LHCN-M2 (cell line): ENCODE results near the gene TMEM165. TPM values are rescaled to one million over a fixed set of nuclear protein-coding genes. Genes with fewer than 3 reads are reported as not detected.

Experiments
- DNase-seq: peaks from one replicate; pipeline ENCODE4 v3.0.0-alpha.2; 2012; ENCODE audit warnings: low read depth
- total RNA-seq: library from RNA; depleted of rRNA; stranded (reverse); fragments of >200 nt; gene quantifications from 2 replicates; pipeline ENCODE4 v1.2.3, GENCODE V29; 2014

Gene TMEM165
- total RNA-seq, 1 experiment from 2014 or later: 176 TPM

DNA sequence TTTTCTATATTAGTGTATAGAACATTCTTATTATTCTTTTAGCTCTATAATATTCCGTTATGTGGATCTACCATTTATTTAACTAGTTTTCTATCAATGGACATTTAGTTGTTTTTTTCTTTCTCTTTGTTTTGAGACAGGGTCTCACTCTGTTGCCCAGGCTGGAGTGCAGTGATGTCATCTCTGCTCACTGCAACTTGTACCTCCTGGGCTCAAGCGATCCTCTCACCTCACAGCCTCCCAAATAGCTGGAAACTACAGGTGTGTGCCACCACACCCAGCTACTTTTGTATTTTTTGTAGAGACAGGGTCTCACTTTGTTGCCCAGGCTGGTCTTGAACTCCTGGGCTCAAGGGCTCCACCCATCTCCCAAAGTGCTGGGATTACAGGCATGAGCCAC, 10.8 kb downstream of the TMEM165 start:
- no peak for DNase-seq

DNA sequence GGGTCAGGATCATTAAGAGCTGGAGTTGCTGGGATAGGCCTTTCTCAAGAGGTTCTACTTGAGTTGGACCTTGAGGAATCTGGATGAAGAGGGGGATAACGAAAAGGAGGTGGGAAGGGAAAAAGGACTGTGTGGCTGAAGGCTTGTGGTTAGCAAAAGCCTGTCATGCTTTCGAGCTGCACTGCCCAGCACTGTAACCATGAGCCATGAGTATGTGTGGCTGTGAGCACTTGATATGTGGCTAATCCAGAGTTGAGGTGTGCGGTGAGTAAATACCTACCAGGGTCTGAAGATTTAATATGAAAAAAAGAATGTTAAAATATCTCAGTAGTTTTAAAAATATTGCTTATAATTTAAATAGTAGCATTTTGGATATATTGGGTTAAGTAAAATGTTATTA, 11.4 kb downstream of the TMEM165 start:
- peak; percentile 9 for DNase-seq

DNA sequence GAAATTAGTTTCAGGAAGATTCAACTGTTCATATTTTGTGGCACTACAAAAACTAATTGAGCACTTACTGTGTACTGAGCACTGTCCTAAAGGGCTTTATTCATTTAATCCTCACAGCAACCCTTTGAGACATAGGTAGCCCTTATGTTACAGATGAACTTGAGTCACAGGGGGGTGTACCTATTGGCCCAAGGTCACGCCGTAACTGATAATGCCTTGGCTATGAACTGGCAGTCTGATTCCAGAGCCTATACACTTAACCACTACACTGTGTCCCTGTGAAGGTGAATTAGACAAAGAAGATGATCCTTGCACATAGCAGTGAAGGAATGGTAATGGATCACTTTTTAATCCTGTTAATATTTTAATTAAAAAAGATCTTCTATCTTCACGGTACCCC, 12.0 kb downstream of the TMEM165 start:
- DNase-seq: no peak

DNA sequence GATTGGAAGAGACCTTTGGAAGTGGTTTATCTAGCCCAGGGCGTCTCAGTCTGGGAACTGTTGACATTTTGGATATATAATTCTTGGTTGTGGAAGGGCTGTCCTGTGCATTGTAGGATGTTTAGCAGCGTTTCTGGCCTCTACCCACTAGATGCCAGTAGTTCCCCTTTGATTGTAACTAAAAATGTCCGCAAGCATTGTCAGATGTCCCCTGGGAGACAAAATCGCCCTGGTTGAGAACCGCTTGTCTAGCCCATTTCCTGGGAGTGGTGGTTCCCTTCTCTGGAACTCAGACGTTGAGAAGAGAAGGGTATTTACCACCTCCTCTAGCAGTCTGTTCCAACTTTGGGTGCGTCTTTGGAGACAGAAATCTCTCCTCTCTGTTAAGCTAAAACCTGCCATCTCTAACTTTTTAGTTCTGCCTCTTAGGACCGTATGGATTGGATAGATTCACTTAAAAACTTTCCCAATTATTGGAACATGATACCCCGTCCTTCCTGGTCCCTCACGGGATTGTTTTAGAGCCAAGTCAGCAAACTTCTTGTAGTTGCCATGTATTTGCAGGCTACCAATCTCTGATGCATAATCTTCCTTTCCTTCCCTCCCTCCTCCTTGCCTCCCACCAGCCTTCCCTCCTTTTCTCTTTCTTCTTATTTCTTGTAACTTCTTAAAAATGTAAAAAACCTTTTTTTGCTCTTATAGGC, 13.9 kb downstream of the TMEM165 start:
- DNase-seq: peak; percentile 86

DNA sequence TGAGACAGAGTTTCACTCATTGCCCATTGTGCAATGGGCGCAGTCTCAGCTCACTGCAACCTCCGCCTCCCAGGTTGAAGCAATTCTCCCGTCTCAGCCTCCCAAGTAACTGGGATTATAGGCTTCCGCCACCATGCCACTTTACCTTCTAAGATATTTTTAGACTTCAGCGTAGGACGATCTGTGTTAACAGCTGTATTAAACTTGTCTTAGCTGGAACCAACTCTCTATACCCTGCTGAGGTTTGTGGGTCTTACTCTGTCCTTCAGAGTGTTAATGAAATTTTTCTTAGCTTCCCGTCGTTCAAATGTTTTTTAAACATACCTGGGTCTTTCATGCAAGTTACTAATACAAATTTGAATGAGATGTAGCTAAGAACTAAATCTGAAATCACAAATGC, 14.7 kb downstream of the TMEM165 start:
- DNase-seq: no peak

DNA sequence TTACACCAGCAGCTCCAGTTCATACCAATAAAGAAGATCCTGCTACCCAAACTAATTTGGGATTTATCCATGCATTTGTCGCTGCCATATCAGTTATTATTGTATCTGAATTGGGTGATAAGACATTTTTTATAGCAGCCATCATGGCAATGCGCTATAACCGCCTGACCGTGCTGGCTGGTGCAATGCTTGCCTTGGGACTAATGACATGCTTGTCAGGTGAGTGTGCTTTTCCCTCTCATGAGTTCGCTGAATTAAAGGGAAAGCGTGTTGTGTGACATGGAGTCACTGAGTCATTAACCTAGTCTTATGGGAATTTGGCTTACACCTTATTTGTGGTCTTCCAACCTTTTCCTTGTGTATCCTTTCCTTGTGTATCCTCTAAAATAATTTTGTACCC, 15.9 kb downstream of the TMEM165 start:
- peak; percentile 9 for DNase-seq

DNA sequence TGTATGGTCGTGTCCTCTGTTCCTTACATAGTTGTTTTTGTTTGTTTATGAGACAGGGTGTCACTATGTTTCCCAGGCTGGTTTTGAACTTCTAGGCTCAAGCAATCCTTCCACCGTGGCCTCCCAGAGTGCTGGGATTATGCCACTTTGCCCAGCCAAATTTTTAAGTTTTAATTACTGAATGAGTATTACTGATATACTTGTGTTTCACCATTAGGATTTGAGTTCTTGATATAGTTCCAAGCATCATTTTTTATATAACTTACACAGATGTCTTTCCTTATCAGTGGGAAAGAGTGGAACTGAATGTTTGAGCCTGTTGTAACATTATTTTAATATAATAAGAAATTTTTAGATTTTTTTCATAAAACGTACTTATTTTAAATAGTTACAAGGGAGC, 20.4 kb downstream of the TMEM165 start:
- no peak for DNase-seq

DNA sequence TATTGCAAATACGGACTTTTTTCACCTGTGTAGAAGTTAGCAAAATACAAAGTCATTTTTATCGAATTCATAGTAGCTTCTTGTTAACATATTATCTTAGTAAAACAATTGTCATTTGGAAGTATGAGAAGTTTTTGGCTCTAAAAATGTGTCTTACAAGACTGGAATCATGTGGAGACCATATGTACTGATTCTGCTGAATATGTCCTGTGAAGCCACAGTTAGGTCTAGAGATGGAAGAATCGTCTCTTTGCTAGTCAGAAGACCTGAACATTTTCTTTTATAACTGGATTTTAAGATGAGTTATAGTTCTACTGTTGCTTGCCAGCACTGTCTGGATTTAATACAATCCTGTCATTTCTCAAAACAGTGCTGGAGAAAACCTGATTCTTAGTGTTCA, 29.0 kb downstream of the TMEM165 start:
- DNase-seq: no peak

DNA sequence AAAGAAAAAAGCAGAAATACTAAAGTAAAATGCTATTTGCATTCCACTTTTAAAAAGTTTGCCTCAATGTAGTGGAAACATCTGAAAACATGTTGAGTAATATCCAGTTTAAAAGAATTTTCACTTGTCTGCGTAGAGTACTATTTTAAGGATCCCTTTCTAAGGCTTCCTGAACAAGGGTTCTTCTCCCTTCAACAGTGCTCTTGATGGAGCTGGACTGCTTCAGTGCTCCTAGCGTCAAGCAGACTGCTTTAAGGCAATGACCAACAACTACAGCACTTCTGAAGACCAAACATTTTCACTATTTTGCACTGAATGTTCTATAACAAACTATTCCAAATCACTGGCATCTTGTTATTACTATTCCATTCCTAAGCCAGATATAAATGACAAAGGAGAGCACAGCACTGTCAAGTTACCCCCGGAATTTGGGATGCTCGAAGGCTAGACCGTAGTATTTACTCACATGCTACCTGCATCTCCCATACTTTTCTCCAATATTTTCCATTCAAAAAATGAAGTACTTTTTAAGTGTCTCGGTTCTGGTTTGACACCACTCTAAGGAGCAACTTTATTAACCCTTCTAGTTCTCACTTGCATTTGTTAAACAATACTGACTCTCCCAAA, 36.1 kb downstream of the TMEM165 start:
- DNase-seq: no peak

DNA sequence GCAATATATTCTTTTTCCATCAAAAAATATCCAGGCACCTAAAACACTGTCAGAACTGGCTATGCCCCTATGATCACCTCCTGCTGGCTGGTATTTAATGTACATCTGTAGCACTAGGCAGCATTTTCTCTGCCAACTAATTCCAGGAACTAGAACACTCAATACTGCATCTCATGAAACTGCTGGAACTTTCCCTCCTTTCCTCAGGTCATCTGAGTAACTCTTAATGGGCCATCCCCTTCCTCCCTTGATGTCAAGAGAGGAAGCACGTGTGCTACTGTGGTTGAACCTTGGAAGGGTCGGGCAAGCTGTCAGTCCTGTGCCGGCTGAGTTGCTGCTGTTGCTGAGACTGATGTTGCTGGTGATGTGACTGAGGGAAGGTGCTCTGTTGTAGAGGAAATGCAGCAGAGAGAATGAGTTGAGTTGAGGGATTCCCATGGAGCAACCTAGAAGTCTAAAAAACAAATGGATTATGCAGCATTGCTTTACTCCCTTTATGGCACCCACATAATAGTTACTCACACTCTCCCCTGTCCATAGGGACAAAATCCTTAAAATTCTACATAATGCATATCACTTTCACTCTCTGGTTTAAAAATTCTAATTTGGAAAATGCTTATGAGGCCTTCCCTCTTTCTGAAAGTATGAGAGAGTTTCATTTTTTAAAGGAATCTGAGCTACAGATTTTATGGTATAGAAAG, 39.5 kb downstream of the TMEM165 start:
- DNase-seq: no peak

DNA sequence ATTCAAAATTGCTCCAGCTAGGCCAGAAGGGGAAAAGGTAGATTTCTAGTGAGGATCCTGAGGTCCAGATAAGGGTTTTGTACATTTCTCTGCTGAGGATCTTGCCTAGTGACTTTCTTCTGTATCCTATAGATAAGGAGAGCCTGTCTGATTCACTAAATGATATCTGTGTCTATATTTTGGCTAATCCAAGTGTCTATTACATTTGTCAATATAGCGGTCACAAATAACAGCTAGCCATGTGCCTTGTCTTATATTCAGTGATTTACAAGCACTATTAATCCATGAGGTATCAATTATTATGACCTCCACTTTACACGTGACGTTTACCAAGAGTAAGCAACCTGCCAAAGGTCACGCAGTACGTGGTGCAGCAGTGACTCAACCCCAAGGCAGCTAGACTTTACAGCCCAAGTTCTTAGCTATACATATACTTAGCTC, 41.6 kb downstream of the TMEM165 start:
- DNase-seq: no peak

DNA sequence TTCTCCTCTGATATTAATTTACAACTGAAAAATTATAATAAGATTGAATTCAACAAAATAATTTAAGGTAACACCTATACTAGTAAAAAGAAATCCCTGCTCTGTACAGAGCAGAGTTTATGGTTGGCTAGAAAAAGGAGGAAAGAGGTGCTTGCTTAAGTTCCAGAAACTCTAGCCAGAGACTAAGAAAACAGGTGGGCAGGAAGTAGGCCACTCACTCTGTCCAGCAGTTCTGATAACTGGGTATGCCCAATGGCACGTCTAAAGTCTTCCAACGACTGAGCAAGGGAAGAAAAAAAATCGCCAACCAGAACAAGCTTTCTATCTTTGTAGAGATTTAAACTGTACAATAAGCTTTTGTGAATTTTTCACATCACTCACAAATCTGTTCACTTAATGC, 42.1 kb downstream of the TMEM165 start:
- DNase-seq: no peak

DNA sequence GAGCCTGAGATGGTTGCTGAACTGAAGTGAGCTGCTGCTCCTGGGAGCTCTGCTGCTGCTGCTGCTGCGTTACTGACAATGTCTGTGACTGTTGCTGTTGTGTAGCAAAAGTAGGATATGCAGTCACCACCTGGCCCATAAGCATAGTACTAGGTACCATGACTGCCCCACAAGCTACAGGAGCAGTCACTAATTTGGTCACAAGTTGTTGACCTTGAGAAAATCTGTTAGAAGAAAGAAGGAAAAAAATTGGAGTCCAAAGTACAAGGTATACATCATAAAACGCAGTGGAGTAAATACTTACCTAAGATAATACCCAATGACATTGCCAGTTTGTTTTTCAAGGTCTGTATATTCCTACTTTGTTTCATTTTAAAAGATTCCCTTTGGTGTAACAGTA, 42.6 kb downstream of the TMEM165 start:
- DNase-seq: no peak

DNA sequence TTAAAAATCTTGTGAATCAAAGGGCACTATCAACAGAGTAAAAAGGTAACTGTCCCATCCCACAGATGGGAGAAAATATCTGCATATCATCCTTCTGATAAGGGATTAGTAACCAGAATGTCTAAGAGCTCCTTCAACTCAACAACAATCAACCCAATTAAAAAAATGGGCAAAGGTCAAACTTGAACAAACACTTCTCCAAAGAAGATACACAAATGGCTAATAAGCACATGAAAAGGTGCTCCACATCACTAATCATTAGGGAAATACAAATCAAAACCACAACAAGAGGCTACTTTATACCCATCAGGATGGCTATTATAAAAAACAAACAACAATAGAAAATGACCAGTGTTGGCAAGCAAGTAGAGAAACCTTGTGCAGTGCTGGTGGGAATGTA, 43.3 kb downstream of the TMEM165 start:
- DNase-seq: no peak

DNA sequence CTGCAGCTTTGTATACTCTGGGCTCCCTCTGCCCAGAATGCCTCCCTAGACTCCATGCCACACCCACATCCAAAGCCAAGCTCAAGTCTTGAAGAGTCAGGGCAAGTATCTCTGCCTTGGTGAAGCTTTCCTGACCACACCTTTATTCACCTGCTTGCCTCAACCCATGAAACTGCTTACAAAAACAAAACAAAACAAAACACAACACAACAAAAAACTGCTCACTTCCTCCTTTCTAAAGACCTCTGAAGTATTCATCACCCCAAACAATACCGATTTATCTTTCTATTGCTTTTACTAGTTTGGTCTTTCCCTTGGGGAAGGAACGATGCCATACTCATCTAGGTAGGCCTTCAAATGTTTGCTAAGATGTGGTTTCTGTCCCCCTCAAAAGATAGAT, 45.0 kb downstream of the TMEM165 start:
- no peak for DNase-seq

DNA sequence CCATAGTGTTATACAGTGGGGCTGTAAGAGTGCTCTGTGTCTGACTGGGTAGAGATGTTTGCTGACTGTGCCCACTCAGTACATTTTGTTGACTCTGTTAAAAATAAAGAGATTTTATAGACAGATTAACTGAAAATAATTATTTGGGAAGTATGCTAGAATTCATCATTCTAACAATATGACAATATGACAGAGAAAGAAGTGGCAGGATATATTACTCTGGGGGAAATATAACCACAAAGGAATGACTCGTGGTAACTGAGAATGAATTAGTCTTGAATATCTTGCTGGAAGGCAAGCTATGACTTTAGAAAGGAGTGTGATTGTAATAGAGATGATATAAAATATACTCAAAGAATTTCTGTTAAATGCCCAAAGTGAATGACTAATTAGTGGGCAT, 46.8 kb downstream of the TMEM165 start:
- DNase-seq: no peak

DNA sequence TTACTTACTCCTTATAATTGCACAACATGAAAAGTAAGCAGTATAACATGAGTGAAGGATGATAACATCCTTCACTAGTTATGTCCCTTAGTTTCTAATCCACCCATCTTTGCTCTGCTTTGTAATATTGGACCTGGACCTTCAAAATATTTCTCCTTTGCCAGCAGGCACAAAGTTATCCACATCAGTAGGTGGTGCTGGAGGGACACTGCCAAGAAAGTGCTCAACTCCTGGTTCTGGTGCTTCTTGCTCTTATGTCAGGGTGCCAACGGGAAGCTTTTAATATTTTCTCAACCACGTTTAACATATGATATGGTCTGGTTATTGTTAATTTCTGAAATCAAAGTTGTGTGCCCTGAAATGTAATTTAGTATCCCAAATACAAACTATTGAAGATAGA, 49.1 kb downstream of the TMEM165 start:
- DNase-seq: peak; percentile 46

DNA sequence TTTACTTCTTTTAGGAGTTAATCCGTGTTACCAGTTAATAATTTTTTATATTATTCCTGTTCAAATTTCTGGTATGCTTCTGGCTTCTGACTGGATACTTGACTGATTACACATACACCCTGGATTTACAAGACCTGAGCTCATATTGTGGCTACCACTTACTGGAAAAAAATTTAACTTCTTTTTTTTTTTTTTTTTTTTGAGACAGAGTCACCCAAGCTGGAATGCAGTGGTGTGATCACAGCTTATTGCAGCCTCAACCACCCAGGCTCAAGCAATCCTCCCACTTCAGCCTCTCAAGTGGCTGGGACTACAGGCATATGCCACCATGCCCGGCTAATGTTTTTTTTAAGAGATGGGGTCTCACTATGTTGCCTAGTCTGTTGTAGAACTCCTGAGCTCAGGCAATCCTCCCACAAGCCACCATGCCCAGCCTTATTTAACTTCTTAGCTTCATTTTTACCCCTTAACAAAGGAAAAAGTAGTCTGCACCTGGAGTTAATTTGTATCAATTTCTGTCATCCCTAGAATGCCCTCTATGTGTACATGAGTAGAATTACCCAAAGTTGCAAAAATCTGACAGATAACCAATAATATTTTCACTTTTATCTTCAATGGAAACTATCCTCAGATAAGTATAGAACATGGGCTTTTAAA, 50.3 kb downstream of the TMEM165 start:
- peak; percentile 80 for DNase-seq

DNA sequence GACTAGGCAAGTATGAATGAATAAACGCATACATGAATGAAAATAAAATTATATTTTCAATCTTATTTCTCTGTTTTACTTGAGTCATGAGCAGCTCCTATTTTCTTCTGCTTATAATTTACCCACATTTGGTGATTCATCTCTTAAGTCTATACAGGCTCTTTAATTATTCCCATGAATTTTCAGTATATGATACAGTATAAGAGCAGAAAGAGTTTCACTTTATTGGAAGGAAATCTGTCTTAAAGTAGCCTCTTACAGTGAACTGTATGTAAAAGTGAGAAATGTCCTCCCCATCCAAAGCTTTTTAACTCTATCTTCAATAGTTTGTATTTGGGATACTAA, 50.8 kb downstream of the TMEM165 start:
- no peak for DNase-seq

DNA sequence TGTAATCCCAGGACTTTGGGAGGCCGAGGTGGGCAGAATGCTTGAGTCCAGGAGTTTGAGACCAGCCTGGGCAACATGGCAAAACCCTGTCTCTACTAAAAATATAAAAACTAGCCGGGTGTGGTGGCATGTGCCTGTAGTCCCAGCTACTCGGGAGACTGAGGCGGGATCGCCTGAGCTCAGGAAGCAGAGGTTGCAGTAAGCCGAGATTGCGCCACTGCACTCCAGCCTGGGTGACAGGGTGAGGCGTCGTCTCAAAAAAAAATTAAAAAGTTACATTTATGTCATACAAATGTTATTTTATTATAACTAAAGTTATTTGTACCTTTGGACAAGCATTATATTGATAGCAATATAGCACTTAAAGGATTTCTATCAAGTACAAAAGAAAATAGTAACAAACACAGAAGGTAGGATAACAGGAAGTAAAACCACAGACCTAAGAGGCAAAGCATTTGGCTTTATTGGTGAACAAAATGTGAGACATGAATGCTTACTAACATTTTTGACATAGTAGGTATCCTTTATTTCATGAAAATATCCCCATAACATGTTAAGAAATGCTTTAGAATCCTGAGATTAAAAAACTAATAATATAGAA, 51.5 kb downstream of the TMEM165 start:
- DNase-seq: no peak

DNA sequence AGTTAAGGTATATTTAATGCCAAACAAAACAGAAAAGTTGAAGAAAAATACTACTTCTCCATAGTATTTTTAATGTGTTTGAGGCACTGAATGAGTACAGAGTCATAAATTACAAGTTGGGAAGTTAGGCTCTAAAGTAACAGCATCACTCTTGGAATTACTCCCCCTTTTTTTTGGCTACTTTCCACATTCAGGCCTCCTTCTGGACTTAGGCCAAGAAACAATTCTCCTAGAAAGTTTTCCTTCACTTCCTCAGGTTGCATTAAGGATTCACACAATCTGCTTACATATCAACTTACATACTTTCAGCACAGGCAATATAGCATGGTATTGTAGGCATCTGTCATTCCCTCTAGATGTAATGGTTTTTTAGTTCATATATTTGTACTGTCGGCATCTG, 52.1 kb downstream of the TMEM165 start:
- peak; percentile 53 for DNase-seq

DNA sequence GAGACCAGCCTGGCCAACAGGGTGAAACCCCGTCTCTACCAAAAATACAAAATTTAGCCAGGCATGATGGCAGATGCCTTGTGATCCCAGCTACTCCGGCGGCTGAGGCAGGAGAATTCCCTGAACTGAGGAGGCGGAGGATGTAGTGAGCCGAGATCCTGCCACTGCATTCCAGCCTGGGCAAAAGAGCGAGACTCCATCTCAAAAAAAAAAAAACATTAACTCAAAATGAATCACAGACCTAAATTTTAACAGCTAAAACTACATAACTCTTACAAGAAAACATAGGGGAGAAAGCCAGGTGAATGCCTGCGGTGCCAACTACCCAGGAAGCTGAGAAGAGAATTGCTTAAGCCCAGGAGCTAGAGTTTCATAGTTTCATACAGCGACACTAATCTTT, 54.8 kb downstream of the TMEM165 start:
- DNase-seq: no peak
